NT2/D1 (cell line): Measurements from ENCODE around the gene ZC3H11A.

ENCODE experiments used
- DNase-seq: peaks from one replicate; pipeline ENCODE4 v3.0.0-alpha.2; 2011; ENCODE audit warnings: low read depth, low spot score
- H3K27me3 ChIP-seq: 2 replicates; pipeline ENCODE4 v1.6.0; 2011; ENCODE audit warnings: mild to moderate bottlenecking; ENCODE audit not compliant: insufficient read length, insufficient read depth
- H3K36me3 ChIP-seq: 2 replicates; pipeline ENCODE4 v1.6.1; 2011; ENCODE audit warnings: mild to moderate bottlenecking, low read length, mixed read lengths; ENCODE audit not compliant: insufficient read depth, insufficient read length
- H3K4me1 ChIP-seq: 2 replicates; pipeline ENCODE4 v1.5.1; 2011; ENCODE audit not compliant: insufficient read depth, insufficient read length
- H3K4me3 ChIP-seq: 2 replicates; pipeline ENCODE4 v1.5.1; 2011; ENCODE audit warnings: low read depth; ENCODE audit not compliant: insufficient read length
- H3K9ac ChIP-seq: 2 replicates; pipeline ENCODE4 v1.6.0; 2011; ENCODE audit warnings: low read depth; ENCODE audit not compliant: insufficient read length
- H3K9me3 ChIP-seq: 2 replicates; pipeline ENCODE4 v1.5.1; 2011; ENCODE audit warnings: mild to moderate bottlenecking, low read length; ENCODE audit not compliant: insufficient read depth
- SUZ12 ChIP-seq: IDR thresholded peaks from 2 replicates; pipeline ENCODE4 v1.6.1; 2011; ENCODE audit not compliant: insufficient read length, insufficient read depth; ENCODE audit errors: extremely low read depth
- YY1 ChIP-seq: IDR thresholded peaks from 2 replicates; pipeline ENCODE4 v1.6.1; 2011; ENCODE audit not compliant: insufficient read length, insufficient read depth
- ZNF274 ChIP-seq: IDR thresholded peaks from 2 replicates; pipeline ENCODE4 v1.6.1; 2011; ENCODE audit warnings: mild to moderate bottlenecking, low read depth, low read length

The ZC3H11A gene

DNA sequence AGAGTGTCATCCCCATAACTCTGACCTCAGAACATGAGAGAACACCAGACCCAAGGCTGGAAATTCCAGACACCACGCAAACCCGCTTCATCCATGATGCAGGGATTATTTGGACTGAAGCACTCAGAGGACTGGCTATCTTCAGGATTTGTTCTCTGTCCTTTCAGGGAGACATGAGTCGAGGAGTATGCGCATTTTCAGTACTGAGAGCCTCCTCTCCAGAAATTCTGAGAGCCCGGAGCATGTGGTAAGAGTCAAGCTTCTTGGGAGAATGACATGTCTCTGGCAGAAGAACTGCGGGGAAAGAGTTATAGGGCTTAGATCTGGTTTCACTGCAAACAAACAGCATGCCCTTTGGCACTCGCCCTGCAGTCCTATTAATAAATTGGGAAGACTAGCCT lies 23.5 kb upstream of the ZC3H11A start:
- DNase-seq = no peak
- Histone ChIP-seq H3K27me3 (no peaks in the 10 kb centered on the region), H3K4me1 (peaks cover 12% of the 10 kb centered on the region), H3K4me3 (no peak overlapping the region), H3K36me3 (no peaks in the 10 kb centered on the region), H3K9me3 (no peaks in the 10 kb centered on the region), H3K9ac (no peak overlapping the region)
- TF ChIP-seq ZNF274 (no peak), YY1 (no peak), SUZ12 (no peak)

DNA sequence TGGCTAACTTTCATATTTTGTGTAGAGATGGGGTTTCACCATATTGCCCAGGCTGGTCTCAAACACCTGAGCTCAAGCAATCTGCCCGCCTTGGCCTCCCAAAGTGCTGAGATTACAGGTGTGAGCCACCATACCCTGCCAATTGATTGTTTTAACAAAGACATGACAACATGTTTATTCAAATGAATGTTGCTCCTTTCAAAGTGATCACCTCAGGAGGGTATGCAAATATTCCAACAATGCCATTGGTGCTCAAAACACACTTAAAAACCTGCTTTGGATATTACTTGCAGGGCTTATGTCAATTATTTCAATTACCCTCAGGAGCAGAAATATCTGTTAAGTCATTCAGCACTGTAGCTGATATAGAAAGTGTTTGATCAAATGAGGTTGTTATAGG lies 22.6 kb upstream of the ZC3H11A start:
- Histone ChIP-seq H3K4me3 (no peak overlapping the region), H3K4me1 (peaks cover 12% of the 10 kb centered on the region), H3K36me3 (no peaks in the 10 kb centered on the region), H3K9ac (no peak overlapping the region), H3K27me3 (no peaks in the 10 kb centered on the region), H3K9me3 (no peaks in the 10 kb centered on the region)
- no peak for DNase-seq
- TF ChIP-seq YY1 (no peak), SUZ12 (no peak), ZNF274 (no peak)

DNA sequence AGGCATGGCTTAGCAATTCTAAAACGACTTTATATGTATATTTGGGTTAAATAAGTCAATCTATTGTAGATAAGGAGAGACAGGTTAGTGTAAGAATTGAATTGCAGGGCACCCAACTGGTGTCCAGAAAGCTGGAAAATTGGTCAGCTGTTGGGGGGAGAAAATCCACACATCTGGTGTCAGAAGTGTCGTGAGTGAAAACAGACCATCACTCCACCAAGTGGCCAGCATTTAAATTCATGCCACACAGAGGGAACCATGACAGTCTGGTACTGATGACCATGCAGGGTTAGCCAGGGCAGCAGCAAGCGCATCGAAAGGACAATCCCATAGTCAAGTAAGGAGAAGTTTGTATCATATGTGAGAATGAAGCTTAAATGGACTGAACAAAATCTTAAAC lies 18.8 kb upstream of the ZC3H11A start:
- TF ChIP-seq SUZ12 (no peak), ZNF274 (no peak), YY1 (no peak)
- no peak overlapping the region for H3K4me3 ChIP-seq
- H3K9ac ChIP-seq = no peak overlapping the region
- DNase-seq = no peak
- peaks cover 8% of the 10 kb centered on the region for H3K4me1 ChIP-seq
- H3K36me3 ChIP-seq = no peaks in the 10 kb centered on the region
- no peaks in the 10 kb centered on the region for H3K9me3 ChIP-seq
- no peaks in the 10 kb centered on the region for H3K27me3 ChIP-seq

DNA sequence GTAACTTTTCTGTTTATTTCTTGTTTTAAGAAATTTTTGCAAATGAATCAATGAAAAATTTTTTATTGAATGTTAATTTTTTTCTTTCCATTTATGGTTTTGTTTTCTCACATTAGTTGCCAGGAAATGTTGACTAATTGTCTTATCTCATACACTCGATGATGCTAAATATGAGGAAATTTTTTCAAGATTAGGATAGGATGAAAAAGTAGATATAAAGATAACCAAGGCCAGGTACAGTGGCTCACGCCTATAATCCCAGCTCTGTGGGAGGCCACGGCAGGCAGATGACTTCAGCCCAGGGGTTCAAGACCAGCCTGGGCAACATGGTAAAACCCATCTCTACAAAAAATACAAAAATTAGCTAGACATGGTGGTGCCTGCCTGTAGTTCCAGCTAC lies 17.8 kb upstream of the ZC3H11A start:
- no peaks in the 10 kb centered on the region for H3K36me3 ChIP-seq

DNA sequence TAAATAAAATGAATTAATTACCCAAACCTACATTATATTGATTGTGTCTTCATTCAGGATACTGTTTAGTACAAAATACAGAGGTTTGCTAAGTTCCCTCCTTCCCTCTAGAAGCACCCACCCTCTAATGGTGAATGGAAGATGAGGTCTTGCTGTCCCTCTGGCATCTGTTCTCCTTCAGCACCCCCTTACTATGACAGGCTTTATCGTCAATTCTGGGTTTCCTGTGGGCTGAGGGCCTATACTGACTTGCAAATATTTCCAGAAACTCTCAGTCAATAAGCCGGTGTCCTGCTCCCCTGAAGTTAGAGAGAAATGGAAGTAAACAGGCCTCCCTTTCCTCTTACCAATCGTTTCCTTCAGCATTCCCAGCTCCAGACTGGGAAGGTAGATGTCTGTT lies 17.3 kb upstream of the ZC3H11A start:
- no peak overlapping the region for H3K4me3 ChIP-seq
- no peak for TF ChIP-seq SUZ12
- no peak for TF ChIP-seq ZNF274
- no peak for TF ChIP-seq YY1
- no peaks in the 10 kb centered on the region for H3K36me3 ChIP-seq
- no peak overlapping the region for H3K9ac ChIP-seq
- H3K9me3 ChIP-seq = no peaks in the 10 kb centered on the region
- H3K4me1 ChIP-seq = peaks cover 3% of the 10 kb centered on the region
- no peak for DNase-seq
- H3K27me3 ChIP-seq = no peaks in the 10 kb centered on the region

More for the DNA sequence above, 17.8 kb upstream of the ZC3H11A start:
- Histone ChIP-seq H3K9me3 (no peaks in the 10 kb centered on the region), H3K9ac (no peak overlapping the region), H3K4me1 (peaks cover 3% of the 10 kb centered on the region), H3K4me3 (no peak overlapping the region), H3K27me3 (no peaks in the 10 kb centered on the region)
- TF ChIP-seq YY1 (no peak), ZNF274 (no peak), SUZ12 (no peak)
- no peak for DNase-seq

DNA sequence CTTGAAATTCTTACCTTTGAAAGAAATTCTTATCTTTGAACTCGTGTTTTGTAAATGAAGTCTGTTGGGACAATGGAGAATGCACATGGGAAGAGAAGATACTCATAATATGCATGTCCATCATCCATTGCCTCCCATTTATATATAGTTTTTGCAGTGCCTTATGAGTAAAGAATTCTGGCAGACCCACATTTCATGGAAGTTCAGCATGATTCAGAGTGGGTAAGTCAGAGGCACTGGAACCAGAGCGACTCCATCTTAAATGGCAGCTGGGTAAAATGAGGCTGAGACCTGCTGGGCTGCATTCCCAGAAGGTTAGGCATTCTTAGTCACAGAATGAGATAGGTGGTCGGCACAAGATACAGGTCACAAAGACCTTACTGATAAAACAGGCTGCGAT lies 16.6 kb upstream of the ZC3H11A start:
- Histone ChIP-seq H3K9me3 (no peaks in the 10 kb centered on the region), H3K36me3 (no peaks in the 10 kb centered on the region), H3K27me3 (no peaks in the 10 kb centered on the region), H3K4me1 (peaks cover 2% of the 10 kb centered on the region), H3K4me3 (no peak overlapping the region), H3K9ac (no peak overlapping the region)
- DNase-seq = no peak
- TF ChIP-seq YY1 (no peak), ZNF274 (no peak), SUZ12 (no peak)

DNA sequence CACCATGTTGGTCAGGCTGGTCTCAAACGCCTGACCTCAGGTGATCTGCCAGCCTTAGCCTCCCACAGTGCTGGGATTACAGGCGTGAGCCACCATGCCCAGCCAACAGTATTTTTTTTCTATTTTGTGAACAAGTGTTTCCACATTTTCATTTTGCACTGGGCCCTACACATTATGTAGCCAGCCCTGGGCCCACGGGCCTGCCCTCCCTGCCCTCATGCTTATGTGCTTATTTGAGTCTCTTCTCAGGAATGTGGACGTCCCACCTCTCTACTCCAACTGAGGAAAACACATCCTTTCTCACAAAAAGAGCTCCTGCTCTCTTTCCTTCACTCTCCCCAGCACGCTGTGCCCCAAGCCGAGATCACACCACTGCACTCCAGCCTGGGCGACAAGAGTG lies 13.5 kb upstream of the ZC3H11A start:
- Histone ChIP-seq H3K36me3 (no peaks in the 10 kb centered on the region), H3K4me1 (no peaks in the 10 kb centered on the region), H3K4me3 (no peak overlapping the region), H3K9ac (no peak overlapping the region), H3K9me3 (no peaks in the 10 kb centered on the region), H3K27me3 (no peaks in the 10 kb centered on the region)
- TF ChIP-seq SUZ12 (no peak), YY1 (no peak), ZNF274 (no peak)
- DNase-seq = no peak

DNA sequence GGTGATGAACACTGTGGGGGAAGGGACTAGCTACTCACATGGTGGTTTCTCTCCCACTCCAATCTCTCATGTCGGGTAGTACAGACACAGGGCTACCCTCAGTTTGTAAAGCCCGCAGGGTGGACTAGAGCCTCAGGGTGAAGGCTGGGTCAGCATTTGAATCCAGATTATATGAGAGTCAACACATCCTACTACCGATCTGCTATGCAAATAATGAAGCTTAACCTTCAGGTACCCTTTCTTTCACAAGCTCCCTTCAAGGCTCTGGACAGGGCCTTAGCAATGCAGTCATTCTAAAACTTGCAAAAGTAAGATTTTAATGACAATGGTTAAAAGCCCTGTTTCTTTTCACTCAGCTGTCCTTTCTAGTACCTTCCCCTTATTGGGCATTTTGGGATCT lies 5.5 kb upstream of the ZC3H11A start:
- Histone ChIP-seq H3K36me3 (no peaks in the 10 kb centered on the region), H3K9me3 (no peaks in the 10 kb centered on the region), H3K4me3 (no peak overlapping the region), H3K9ac (no peak overlapping the region), H3K4me1 (no peaks in the 10 kb centered on the region), H3K27me3 (no peaks in the 10 kb centered on the region)
- TF ChIP-seq YY1 (no peak), SUZ12 (no peak), ZNF274 (no peak)
- no peak for DNase-seq
